ENCODE measurements around the gene CD300H.

The CD300H gene

GRCh38 chr17:74547736-74548135 is 19.6 kb downstream of the CD300H start:
- DNase-seq = no peak

- no peak for DNase-seq
Observed at GRCh38 chr17:74547264-74547663, 20.0 kb downstream of the CD300H start.

GRCh38 chr17:74546586-74546985 is 20.7 kb downstream of the CD300H start:
- no peak for DNase-seq

- no peak for DNase-seq
Observed at GRCh38 chr17:74545843-74546230, 21.5 kb downstream of the CD300H start, which contains the start of gene CD300C. Gene CD300C, minus strand, starts transcription at chr17:74546115. Its CDS starts 333 bp downstream, at chr17:74545782.

- no peak for DNase-seq
Observed at GRCh38 chr17:74544991-74545842, 22.1 kb downstream of the CD300H start.

GRCh38 chr17:74543891-74544760 is 23.2 kb downstream of the CD300H start:
- DNase-seq = no peak

- DNase-seq = no peak
Observed at GRCh38 chr17:74543406-74543805, 23.9 kb downstream of the CD300H start.

GRCh38 chr17:74542727-74543383 is 24.5 kb downstream of the CD300H start:
- no peak for DNase-seq

GRCh38 chr17:74542166-74542565 is 25.1 kb downstream of the CD300H start:
- DNase-seq = no peak

GRCh38 chr17:74541176-74542111 is 25.9 kb downstream of the CD300H start:
- no peak for DNase-seq

GRCh38 chr17:74539281-74539820 is 28.0 kb downstream of the CD300H start:
- no peak for DNase-seq

GRCh38 chr17:74536890-74537289 is 30.4 kb downstream of the CD300H start:
- no peak for DNase-seq

GRCh38 chr17:74532115-74532514 is 35.2 kb downstream of the CD300H start:
- DNase-seq = peak; percentile 58

GRCh38 chr17:74531231-74531761 is 36.0 kb downstream of the CD300H start, which contains the start of gene CD300LB:
Gene CD300LB, minus strand, starts transcription at chr17:74531475. Its CDS starts 125 bp downstream, at chr17:74531350.
- no peak for DNase-seq

GRCh38 chr17:74530831-74531150 is 36.5 kb downstream of the CD300H start:
- DNase-seq = no peak

GRCh38 chr17:74529243-74529642 is 38.1 kb downstream of the CD300H start:
- DNase-seq = no peak

GRCh38 chr17:74528491-74529199 is 38.7 kb downstream of the CD300H start:
- DNase-seq = no peak

GRCh38 chr17:74527756-74528155 is 39.6 kb downstream of the CD300H start:
- DNase-seq = no peak

GRCh38 chr17:74527081-74527480 is 40.2 kb downstream of the CD300H start:
- DNase-seq = no peak

- no peak for DNase-seq
Observed at GRCh38 chr17:74526681-74527080, 40.6 kb downstream of the CD300H start.

- no peak for DNase-seq
Observed at GRCh38 chr17:74525781-74526288, 41.5 kb downstream of the CD300H start.

Measured in NCI-H446 treated with DMSO at 0.1 percent for 48 hours (cell line).